Transverse colon (tissue), 4 donors: Measurements from ENCODE around the gene BAAT.

Source experiments
- CTCF ChIP-seq, 5 experiments: fragments of 200-600 bp in 3 of 5; fragments of 450-650 bp in 2 of 5; sonication (generic) in 3 of 5; IDR thresholded peaks; 1 replicate in 2 of 5; 2 replicates in 3 of 5; pipeline ENCODE4 v1.5.1; 2016 to 2017; ENCODE audit warnings: antibody characterized with exemption in 5 of 5, inconsistent platforms in 3 of 5, mild to moderate bottlenecking in 2 of 5, moderate library complexity in 1 of 5
- POLR2A ChIP-seq: fragments of 450-650 bp; IDR thresholded peaks from one replicate; pipeline ENCODE4 v1.6.1; 2016; ENCODE audit warnings: antibody characterized with exemption, mild to moderate bottlenecking, moderate library complexity
- POLR2AphosphoS5 ChIP-seq, 3 donors: sonication (generic); formaldehyde crosslinking; IDR thresholded peaks; one replicate each; pipeline ENCODE4 v1.6.1; 2016; ENCODE audit warnings: antibody characterized with exemption in 3 of 3

GRCh38 chr9:101325053-101325452, 59.8 kb downstream of the BAAT start:
- TF ChIP-seq CTCF (IDR thresholded peaks at IDR 0.05): no peak
- no peak for TF ChIP-seq POLR2A
- TF ChIP-seq POLR2AphosphoS5 (IDR thresholded peaks at IDR 0.05): no peak
